GM12878 (cell line): Measurements from ENCODE around the gene IFT122. TPM values are rescaled to one million over a fixed set of nuclear protein-coding genes. Genes with fewer than 3 reads are reported as not detected.

Source experiments
- ATAC-seq: fragments of 200-7000 bp; cut with Tn5 transposase; 3 replicates; pipeline ENCODE4 v1.9.1; 2020; ENCODE audit warnings: mild to moderate bottlenecking, moderate library complexity
- BruUV-seq: library from RNA; stranded (reverse); fragments of 400-500 nt; replicated peaks from 2 replicates; lab custom pipeline; 2021; lab: Mats Ljungman, UMichigan
- CTCF ChIA-PET: fragments of 300-600 bp; sonication (Branson Sonifier 250); formaldehyde crosslinking; extraction: SDS; loops from one replicate; lab custom pipeline; 2021; ENCODE audit warnings: inconsistent platforms; lab: Yijun Ruan, JAX
- POLR2A ChIA-PET: fragments of 350-600 bp; formaldehyde crosslinking; extraction: SDS; loops from one replicate; lab custom pipeline; 2021; ENCODE audit warnings: inconsistent platforms; lab: Charles Lee
- RAD21 ChIA-PET: fragments of 300-600 bp; sonication (Branson Sonifier 250); formaldehyde crosslinking; loops from one replicate; lab custom pipeline; 2023; ENCODE audit warnings: antibody characterized with exemption; ENCODE audit not compliant: unreplicated experiment; lab: Charles Lee
- SMC1A ChIA-PET: fragments of 300-600 bp; sonication (Branson Sonifier 250); formaldehyde crosslinking; loops from one replicate; lab custom pipeline; 2023; ENCODE audit not compliant: unreplicated experiment, uncharacterized antibody; lab: Charles Lee
- DNase-seq: peaks from one replicate; pipeline ENCODE4 v3.0.0-alpha.2; 2011; ENCODE audit warnings: low read depth, low spot score
- FAIRE-seq: peaks from 3 replicates; lab custom pipeline; 2011; peaks lifted over from hg19 to GRCh38; lab: Jason Lieb, UNC
- H2AFZ ChIP-seq: 2 replicates; pipeline ENCODE4 v1.6.0; 2011; ENCODE audit warnings: low read depth, low read length, control low read depth; ENCODE audit not compliant: control insufficient read depth
- H3K27ac ChIP-seq: 2 replicates; pipeline ENCODE4 v1.5.1; 2011; ENCODE audit warnings: control low read depth; ENCODE audit not compliant: control insufficient read depth, insufficient read depth
- H3K27me3 ChIP-seq, 2 experiments: replicated peaks in 1 of 2; 2 replicates each; pipeline versions ENCODE4 v1.6.0 to v1.6.1; 2011; ENCODE audit warnings: low read length in 1 of 2; ENCODE audit not compliant: control insufficient read depth in 2 of 2, insufficient read depth in 2 of 2
- H3K36me3 ChIP-seq, 2 experiments: 2 replicates each; pipeline ENCODE4 v1.5.1; 2011; ENCODE audit warnings: low read length in 1 of 2; ENCODE audit not compliant: control insufficient read depth in 2 of 2, insufficient read depth in 2 of 2
- H3K4me1 ChIP-seq: 2 replicates; pipeline ENCODE4 v1.6.1; 2011; ENCODE audit warnings: mild to moderate bottlenecking, low read length, moderate library complexity, mixed read lengths; ENCODE audit not compliant: control insufficient read depth, insufficient read depth
- H3K4me2 ChIP-seq: 2 replicates; pipeline ENCODE4 v1.6.0; 2011; ENCODE audit warnings: control low read depth; ENCODE audit not compliant: control insufficient read depth, insufficient read depth
- H3K4me3 ChIP-seq: fragments of 200-600 bp; sonication (generic); 2 replicates; pipeline ENCODE4 v1.5.1; 2016
- H3K79me2 ChIP-seq: 2 replicates; pipeline ENCODE4 v1.6.0; 2011; ENCODE audit warnings: low read length; ENCODE audit not compliant: control insufficient read depth, insufficient read depth
- H3K9ac ChIP-seq: 2 replicates; pipeline ENCODE4 v1.8.0; 2011; ENCODE audit warnings: low read length, control low read depth, mixed read lengths; ENCODE audit not compliant: control insufficient read depth, insufficient read depth
- H3K9me3 ChIP-seq: replicated peaks from 3 replicates; pipeline ENCODE4 v1.5.1; 2011; ENCODE audit warnings: mild to moderate bottlenecking, low read length; ENCODE audit not compliant: control insufficient read depth, insufficient read depth
- H4K20me1 ChIP-seq: 2 replicates; pipeline ENCODE4 v1.6.0; 2011; ENCODE audit not compliant: control insufficient read depth, insufficient read depth
- KLF5 ChIP-seq: fragments of 450-650 bp; IDR thresholded peaks from 2 replicates; pipeline ENCODE4 v1.6.1; 2014; ENCODE audit warnings: mild to moderate bottlenecking; ENCODE audit not compliant: partially characterized antibody
- NFYB ChIP-seq: IDR thresholded peaks from 2 replicates; pipeline ENCODE4 v1.6.1; 2011; ENCODE audit warnings: low read depth, mild to moderate bottlenecking, low read length, improper control_type of control experiment, moderate library complexity; ENCODE audit not compliant: insufficient read depth
- SPI1 ChIP-seq: IDR thresholded peaks from 2 replicates; pipeline ENCODE4 v1.6.1; 2011; ENCODE audit warnings: low read depth, mild to moderate bottlenecking, low read length, moderate library complexity, borderline replicate concordance; ENCODE audit not compliant: insufficient read depth
- SUPT20H ChIP-seq: IDR thresholded peaks from 2 replicates; pipeline ENCODE4 v1.6.1; 2011; ENCODE audit warnings: low read depth, mild to moderate bottlenecking, low read length, moderate library complexity, borderline replicate concordance; ENCODE audit not compliant: control insufficient read depth
- TBL1XR1 ChIP-seq: IDR thresholded peaks from 2 replicates; pipeline ENCODE4 v1.6.1; 2012; ENCODE audit warnings: low read depth, low read length, improper control_type of control experiment
- TCF12 ChIP-seq: IDR thresholded peaks from 2 replicates; pipeline ENCODE4 v1.6.1; 2011; ENCODE audit warnings: low read depth, mild to moderate bottlenecking, low read length
- USF2 ChIP-seq: IDR thresholded peaks from 2 replicates; pipeline ENCODE4 v1.6.1; 2011; ENCODE audit warnings: low read depth, low read length, improper control_type of control experiment, borderline replicate concordance
- YY1 ChIP-seq: IDR thresholded peaks from 2 replicates; pipeline ENCODE4 v1.6.1; 2011; ENCODE audit warnings: low read depth, mild to moderate bottlenecking, low read length
- ZBED1 ChIP-seq: IDR thresholded peaks from 2 replicates; pipeline ENCODE4 v1.6.1; 2016; ENCODE audit warnings: borderline replicate concordance
- ZBTB11 ChIP-seq: fragments of 450-650 bp; formaldehyde crosslinking; IDR thresholded peaks from 2 replicates; pipeline ENCODE4 v1.5.0; 2022; ENCODE audit warnings: mild to moderate bottlenecking, missing genetic modification characterization
- ZSCAN29 ChIP-seq: fragments of 450-650 bp; IDR thresholded peaks from 2 replicates; pipeline ENCODE4 v1.6.1; 2017; ENCODE audit warnings: mild to moderate bottlenecking, moderate library complexity
- WGBS: methylation state at CpG from one replicate; pipeline ENCODE4 v1.1.6; 2016; ENCODE audit warnings: low lambda C conversion rate; ENCODE audit not compliant: insufficient replicate concordance, insufficient coverage; ENCODE audit errors: missing lambda C conversion rate; 5-methylcytosine and 5-hydroxymethylcytosine counted together
- in situ Hi-C: fragments of 300-500 bp; cut with MboI; formaldehyde crosslinking; loops from 9 replicates; pipeline ENCODE4 v1.14.3; 2018; ENCODE audit warnings: mixed read lengths
- intact Hi-C: fragments of 100-400 bp; cut with micrococcal nuclease; formaldehyde crosslinking; loops from one replicate; pipeline ENCODE4 v1.14.2; 2022; ENCODE audit not compliant: unreplicated experiment
- polyA plus RNA-seq, 11 experiments: library from polyadenylated mRNA; depleted of rRNA in 4 of 11; unstranded in 6 of 11; stranded (reverse) in 5 of 11; fragments of >200 nt; fragmentation: Nextera tagmentation in 4 of 11; fragmentation: Illumina TruSeq in 1 of 11; extraction: Ambion mirVana in 4 of 11; extraction: Trizol in 1 of 11; gene quantifications; 1 replicate in 1 of 11; 2 replicates in 10 of 11; pipeline versions ENCODE4 v1.2.1 to v1.2.3, GENCODE V29; 2011 to 2016; ENCODE audit warnings: inconsistent platforms in 2 of 11, missing spikeins in 2 of 11, low read depth in 1 of 11
- total RNA-seq, 4 experiments: library from RNA; depleted of rRNA in 3 of 4; stranded (reverse); fragments of >200 nt in 3 of 4; fragmentation: Illumina TruSeq in 1 of 4; extraction: Trizol in 1 of 4; gene quantifications; 2 replicates each; pipeline versions ENCODE4 v1.2.1 to v1.2.3, GENCODE V29; 2013 to 2021

Gene IFT122
- total and polyA plus RNA-seq, 10 of the 15 experiments (the other 5 are each of a cell fraction or from before 2014, with no cell fraction given), result 1.8 to 19.2 (median 8.4) TPM

GRCh38 chr3:129565902-129566301 lies 125.9 kb downstream of the IFT122 start:
- Histone ChIP-seq H3K4me1 (no peaks in the 10 kb centered on the region), H4K20me1 (no peaks in the 10 kb centered on the region), H2AFZ (no peak overlapping the region), H3K27me3 (no peaks in the 10 kb centered on the region), H3K36me3 (no peaks in the 10 kb centered on the region), H3K27ac (no peak overlapping the region), H3K79me2 (no peaks in the 10 kb centered on the region), H3K4me2 (no peak overlapping the region), H3K4me3 (no peak overlapping the region), H3K9ac (no peak overlapping the region), H3K9me3 (no peaks in the 10 kb centered on the region)
- intact Hi-C loops (no loop called here), in situ Hi-C loops (no loop called here)
- no TSS peak for BruUV-seq
- TF ChIP-seq YY1 (no peak), ZBTB11 (CRISPR knock-in tag) (no peak), TBL1XR1 (no peak), ZSCAN29 (no peak), SPI1 (no peak), KLF5 (no peak), NFYB (no peak), ZBED1 (no peak), USF2 (no peak), TCF12 (no peak), SUPT20H (no peak)
- ChIA-PET RAD21 (no interaction called here), POLR2A (no interaction called here), CTCF (interaction anchor here (1.5 kb wide), 1 partner anchor 75 kb away, joined by 6 read pairs; no protein-coding TSS in a partner anchor), SMC1A (no interaction called here)
- 91% methylated on average over 7 of the region's 7 CpGs for WGBS
- FAIRE-seq (no peak), ATAC-seq (no peak), DNase-seq (no peak)
